Fibroblast of lung (primary cell): ENCODE measurements around the gene NTRK2. TPM values are rescaled to one million over a fixed set of nuclear protein-coding genes. Genes with fewer than 3 reads are reported as not detected.
A peak's percentile ranks its signal among the peaks of the same experiment; 100 is the strongest.

Source experiments
- DNase-seq, 2 donors: peaks; one replicate each; pipeline versions ENCODE4 v3.0.0 to v3.0.0-alpha.2; 2010; ENCODE audit warnings: low read depth in 2 of 2
- H2AFZ ChIP-seq: 2 replicates; pipeline ENCODE4 v1.5.1; 2012; ENCODE audit warnings: low read length, control low read depth, inconsistent platforms
- H3K27ac ChIP-seq: 2 replicates; pipeline ENCODE4 v1.5.1; 2011; ENCODE audit warnings: low read length, control low read depth; ENCODE audit not compliant: insufficient read depth
- H3K27me3 ChIP-seq: 2 replicates; pipeline ENCODE4 v1.5.1; 2011; ENCODE audit warnings: mild to moderate bottlenecking, low read length; ENCODE audit not compliant: control insufficient read depth, insufficient read depth
- H3K36me3 ChIP-seq: 2 replicates; pipeline ENCODE4 v1.5.1; 2011; ENCODE audit warnings: low read length; ENCODE audit not compliant: control insufficient read depth, insufficient read depth
- H3K4me1 ChIP-seq: 2 replicates; pipeline ENCODE4 v1.5.1; 2011; ENCODE audit warnings: low read length; ENCODE audit not compliant: control insufficient read depth, insufficient read depth; ENCODE audit errors: extremely low read depth
- H3K4me2 ChIP-seq: 2 replicates; pipeline ENCODE4 v1.5.1; 2011; ENCODE audit warnings: low read length, control low read depth; ENCODE audit not compliant: insufficient read depth; ENCODE audit errors: extremely low read depth
- H3K4me3 ChIP-seq, 4 experiments: fragments of 200-600 bp in 1 of 4; sonication (generic) in 1 of 4; replicated peaks in 1 of 4; 2 replicates each; pipeline ENCODE4 v1.5.1; 2011 to 2016; ENCODE audit warnings: low read length in 4 of 4, low read depth in 3 of 4, mild to moderate bottlenecking in 3 of 4, control low read depth in 2 of 4, inconsistent platforms in 1 of 4, mixed read lengths in 1 of 4; ENCODE audit not compliant: insufficient read depth in 1 of 4; ENCODE audit errors: control extremely low read depth in 1 of 4
- H3K79me2 ChIP-seq: 2 replicates; pipeline ENCODE4 v1.5.1; 2012; ENCODE audit warnings: mild to moderate bottlenecking, low read length, inconsistent platforms; ENCODE audit not compliant: control insufficient read depth, insufficient read depth
- H3K9ac ChIP-seq: 2 replicates; pipeline ENCODE4 v1.5.1; 2011; ENCODE audit warnings: mild to moderate bottlenecking, low read length, control low read depth; ENCODE audit not compliant: insufficient read depth
- H3K9me3 ChIP-seq: 2 replicates; pipeline ENCODE4 v1.5.1; 2012; ENCODE audit warnings: low read depth, low read length; ENCODE audit not compliant: control insufficient read depth, insufficient read depth
- H4K20me1 ChIP-seq: 2 replicates; pipeline ENCODE4 v1.5.1; 2011; ENCODE audit warnings: low read length; ENCODE audit not compliant: control insufficient read depth, insufficient read depth; ENCODE audit errors: extremely low read depth
- CTCF ChIP-seq, 2 donors: IDR thresholded peaks in 1 of 2; conservative IDR thresholded peaks in 1 of 2; 1 replicate in 1 of 2; 2 replicates in 1 of 2; pipeline ENCODE4 v1.5.1; 2011 to 2012; ENCODE audit warnings: low read length in 2 of 2, control low read depth in 1 of 2, inconsistent platforms in 1 of 2, low read depth in 1 of 2, mild to moderate bottlenecking in 1 of 2
- EZH2 ChIP-seq: IDR thresholded peaks from 2 replicates; pipeline ENCODE4 v1.5.1; 2012; ENCODE audit warnings: low read length, control low read depth, mild to moderate bottlenecking; ENCODE audit errors: missing control alignments
- polyA plus RNA-seq, 2 donors: library from polyadenylated mRNA; depleted of rRNA in 1 of 2; stranded (reverse) in 1 of 2; unstranded in 1 of 2; fragments of >200 nt; gene quantifications; 2 replicates each; pipeline ENCODE4 v1.2.1, GENCODE V29; 2011 to 2012; ENCODE audit warnings: missing spikeins in 1 of 2
- total RNA-seq: library from RNA; depleted of rRNA; stranded (reverse); fragments of >200 nt; gene quantifications from 2 replicates; pipeline ENCODE4 v1.2.1, GENCODE V29; 2014

NTRK2 gene
- total and polyA plus RNA-seq, 2 donors (not counting 1 experiment from before 2014, with no cell fraction given) = 0.66 to 1.1 TPM

GRCh38 chr9:84754461-84754860 lies 84.9 kb downstream of the NTRK2 start:
- Histone ChIP-seq H2AFZ (no peak overlapping the region), H3K4me3 (no peak overlapping the region), H3K4me2 (peak overlapping the region; percentile 40), H3K9me3 (no peaks in the 10 kb centered on the region), H3K27me3 (no peaks in the 10 kb centered on the region), H3K4me1 (peaks cover 7% of the 10 kb centered on the region), H3K79me2 (no peaks in the 10 kb centered on the region), H3K36me3 (no peaks in the 10 kb centered on the region), H3K27ac (peak overlapping the region; percentile 6), H4K20me1 (no peaks in the 10 kb centered on the region), H3K9ac (no peak overlapping the region)
- TF ChIP-seq EZH2 = no peak
- no peak for TF ChIP-seq CTCF (conservative IDR thresholded peaks at IDR 0.05 in 1 of 2, IDR thresholded peaks at IDR 0.05 in 1 of 2; ENCODE audit: low read depth in 1 of 2, low read length in 2 of 2)
- DNase-seq = peak in 1 of 2 donors; percentile 90

GRCh38 chr9:84754881-84755280 lies 85.4 kb downstream of the NTRK2 start:
- Histone ChIP-seq H3K4me1 (peaks cover 7% of the 10 kb centered on the region), H4K20me1 (no peaks in the 10 kb centered on the region), H3K79me2 (no peaks in the 10 kb centered on the region), H3K9ac (no peak overlapping the region), H3K27me3 (no peaks in the 10 kb centered on the region), H3K4me2 (peak overlapping the region; percentile 40), H2AFZ (no peak overlapping the region), H3K9me3 (no peaks in the 10 kb centered on the region), H3K27ac (peak overlapping the region; percentile 6), H3K36me3 (no peaks in the 10 kb centered on the region), H3K4me3 (no peak overlapping the region)
- TF ChIP-seq EZH2 (no peak), CTCF (conservative IDR thresholded peaks at IDR 0.05 in 1 of 2, IDR thresholded peaks at IDR 0.05 in 1 of 2; ENCODE audit: low read depth in 1 of 2, low read length in 2 of 2) (no peak)
- peak in 1 of 2 donors; percentile 67 for DNase-seq

GRCh38 chr9:84755380-84755779 lies 85.9 kb downstream of the NTRK2 start:
- Histone ChIP-seq H3K4me1 (peaks cover 7% of the 10 kb centered on the region), H2AFZ (no peak overlapping the region), H4K20me1 (no peaks in the 10 kb centered on the region), H3K27ac (peak overlapping the region; percentile 6), H3K27me3 (no peaks in the 10 kb centered on the region), H3K36me3 (no peaks in the 10 kb centered on the region), H3K4me3 (no peak overlapping the region), H3K9me3 (no peaks in the 10 kb centered on the region), H3K9ac (no peak overlapping the region), H3K79me2 (no peaks in the 10 kb centered on the region), H3K4me2 (no peak overlapping the region)
- TF ChIP-seq CTCF (conservative IDR thresholded peaks at IDR 0.05 in 1 of 2, IDR thresholded peaks at IDR 0.05 in 1 of 2; ENCODE audit: low read depth in 1 of 2, low read length in 2 of 2) (no peak), EZH2 (no peak)
- peak in 1 of 2 donors; percentile 35 for DNase-seq
